GM23338 (cell line): ENCODE measurements around the gene AHDC1. TPM values are rescaled to one million over a fixed set of nuclear protein-coding genes. Genes with fewer than 3 reads are reported as not detected.

Source experiments
- ATAC-seq: fragments of 200-7000 bp; cut with Tn5 transposase; 3 replicates; pipeline ENCODE4 v1.9.1; 2020
- DNase-seq: peaks from one replicate; pipeline ENCODE4 v3.0.0-alpha.2; 2015; ENCODE audit warnings: low spot score
- H2AFZ ChIP-seq: fragments of 200-600 bp; sonication (generic); 2 replicates; pipeline ENCODE4 v1.8.0; 2016; ENCODE audit warnings: antibody characterized with exemption, mild to moderate bottlenecking, moderate library complexity
- H3F3A ChIP-seq: fragments of 200-600 bp; sonication (generic); replicated peaks from 2 replicates; pipeline ENCODE4 v1.8.0; 2017; ENCODE audit warnings: antibody characterized with exemption, mixed run types, low read depth
- H3K27ac ChIP-seq: fragments of 200-600 bp; sonication (generic); 2 replicates; pipeline ENCODE4 v1.6.1; 2016; ENCODE audit warnings: low read depth
- H3K27me3 ChIP-seq: fragments of 200-600 bp; sonication (generic); 2 replicates; pipeline ENCODE4 v1.8.0; 2016; ENCODE audit warnings: mild to moderate bottlenecking, mixed run types, moderate library complexity; ENCODE audit not compliant: insufficient read depth
- H3K36me3 ChIP-seq: fragments of 200-600 bp; sonication (generic); 2 replicates; pipeline ENCODE4 v1.8.0; 2016; ENCODE audit warnings: mild to moderate bottlenecking; ENCODE audit not compliant: insufficient read depth
- H3K4me1 ChIP-seq: fragments of 200-600 bp; sonication (generic); 2 replicates; pipeline ENCODE4 v1.8.0; 2016; ENCODE audit warnings: mild to moderate bottlenecking, moderate library complexity; ENCODE audit not compliant: insufficient read depth
- H3K4me2 ChIP-seq: fragments of 200-600 bp; sonication (generic); 2 replicates; pipeline ENCODE4 v1.7.1; 2017; ENCODE audit warnings: mixed run types
- H3K4me3 ChIP-seq: fragments of 200-600 bp; sonication (generic); 2 replicates; pipeline ENCODE4 v1.6.1; 2016; ENCODE audit warnings: mixed run types
- H3K79me2 ChIP-seq: fragments of 200-600 bp; sonication (generic); replicated peaks from 2 replicates; pipeline ENCODE4 v1.8.0; 2017; ENCODE audit warnings: mild to moderate bottlenecking; ENCODE audit not compliant: insufficient read depth
- H3K9me2 ChIP-seq: fragments of 200-600 bp; sonication (generic); 2 replicates; pipeline ENCODE4 v1.8.0; 2017; ENCODE audit not compliant: insufficient read depth
- H4K20me1 ChIP-seq: fragments of 200-600 bp; sonication (generic); replicated peaks from 2 replicates; pipeline ENCODE4 v1.8.0; 2017; ENCODE audit warnings: mild to moderate bottlenecking; ENCODE audit not compliant: insufficient read depth
- H3K27ac Mint-ChIP-seq: 2 replicates; pipeline ENCODE4 v1.8.0; 2020; ENCODE audit warnings: inconsistent platforms, mild to moderate bottlenecking, moderate library complexity, mixed read lengths
- H3K27me3 Mint-ChIP-seq: 3 replicates; pipeline ENCODE4 v1.8.0; 2022; ENCODE audit warnings: low read depth, mild to moderate bottlenecking, moderate library complexity, mixed read lengths, inconsistent platforms; ENCODE audit not compliant: insufficient read depth, poor library complexity
- H3K36me3 Mint-ChIP-seq: 3 replicates; pipeline ENCODE4 v1.8.0; 2021; ENCODE audit warnings: low read depth, mild to moderate bottlenecking, inconsistent platforms, moderate library complexity, mixed read lengths
- H3K4me1 Mint-ChIP-seq: 3 replicates; pipeline ENCODE4 v1.8.0; 2020; ENCODE audit warnings: mild to moderate bottlenecking, inconsistent platforms, mixed read lengths
- H3K4me3 Mint-ChIP-seq: 3 replicates; pipeline ENCODE4 v1.8.0; 2021; ENCODE audit warnings: moderate library complexity, mild to moderate bottlenecking, inconsistent platforms, mixed read lengths
- H3K9me3 Mint-ChIP-seq: 3 replicates; pipeline ENCODE4 v1.8.0; 2020; ENCODE audit warnings: moderate library complexity, mild to moderate bottlenecking, inconsistent platforms, mixed read lengths
- CREB1 ChIP-seq: fragments of 250-450 bp; sonication (Bioruptor Pico); IDR thresholded peaks from 2 replicates; pipeline ENCODE4 v1.5.0; 2020; ENCODE audit warnings: low read depth, mild to moderate bottlenecking, moderate library complexity
- EZH2 ChIP-seq: fragments of 200-600 bp; sonication (generic); IDR thresholded peaks from one replicate; pipeline ENCODE4 v1.8.0; 2017; ENCODE audit warnings: antibody characterized with exemption, mild to moderate bottlenecking, low read depth; ENCODE audit not compliant: unreplicated experiment
- EZH2phosphoT487 ChIP-seq: fragments of 200-600 bp; sonication (generic); IDR thresholded peaks from one replicate; pipeline ENCODE4 v1.8.1; 2018; ENCODE audit warnings: antibody characterized with exemption; ENCODE audit not compliant: unreplicated experiment
- JUNB ChIP-seq: IDR thresholded peaks from one replicate; pipeline ENCODE4 v1.6.1; 2016; ENCODE audit warnings: antibody characterized with exemption; ENCODE audit not compliant: unreplicated experiment
- POLR2AphosphoS5 ChIP-seq: IDR thresholded peaks from 2 replicates; pipeline ENCODE4 v1.6.1; 2016; ENCODE audit warnings: antibody characterized with exemption, low read depth
- REST ChIP-seq: IDR thresholded peaks from one replicate; pipeline ENCODE4 v1.6.1; 2018; ENCODE audit warnings: antibody characterized with exemption; ENCODE audit not compliant: unreplicated experiment
- ZNF114 ChIP-seq: fragments of 250-450 bp; sonication (Bioruptor Pico); IDR thresholded peaks from 2 replicates; pipeline ENCODE4 v1.5.0; 2020; ENCODE audit warnings: mild to moderate bottlenecking, moderate library complexity
- ZNF331 ChIP-seq: fragments of 250-450 bp; sonication (Bioruptor Pico); IDR thresholded peaks from 2 replicates; pipeline ENCODE4 v1.5.0; 2020; ENCODE audit warnings: low read depth, mild to moderate bottlenecking, moderate library complexity
- polyA plus RNA-seq: library from polyadenylated mRNA; unstranded; fragments of >200 nt; fragmentation: Nextera tagmentation; extraction: Ambion mirVana; gene quantifications from 2 replicates; pipeline ENCODE4 v1.2.1, GENCODE V29; 2016
- total RNA-seq: library from RNA; depleted of rRNA; stranded (reverse); fragments of >200 nt; shearing (Covaris generic); gene quantifications from 2 replicates; pipeline ENCODE4 v1.2.3, GENCODE V29; 2014
- TF ChIP-seq, protein P1 (sequence below): fragments of 250-450 bp; sonication (Bioruptor Pico); IDR thresholded peaks from 2 replicates; pipeline ENCODE4 v1.5.0; 2020; ENCODE audit warnings: mild to moderate bottlenecking, moderate library complexity

The AHDC1 gene
- total and polyA plus RNA-seq, 2 experiments from 2014 or later = 8.3 to 22.2 TPM

DNA sequence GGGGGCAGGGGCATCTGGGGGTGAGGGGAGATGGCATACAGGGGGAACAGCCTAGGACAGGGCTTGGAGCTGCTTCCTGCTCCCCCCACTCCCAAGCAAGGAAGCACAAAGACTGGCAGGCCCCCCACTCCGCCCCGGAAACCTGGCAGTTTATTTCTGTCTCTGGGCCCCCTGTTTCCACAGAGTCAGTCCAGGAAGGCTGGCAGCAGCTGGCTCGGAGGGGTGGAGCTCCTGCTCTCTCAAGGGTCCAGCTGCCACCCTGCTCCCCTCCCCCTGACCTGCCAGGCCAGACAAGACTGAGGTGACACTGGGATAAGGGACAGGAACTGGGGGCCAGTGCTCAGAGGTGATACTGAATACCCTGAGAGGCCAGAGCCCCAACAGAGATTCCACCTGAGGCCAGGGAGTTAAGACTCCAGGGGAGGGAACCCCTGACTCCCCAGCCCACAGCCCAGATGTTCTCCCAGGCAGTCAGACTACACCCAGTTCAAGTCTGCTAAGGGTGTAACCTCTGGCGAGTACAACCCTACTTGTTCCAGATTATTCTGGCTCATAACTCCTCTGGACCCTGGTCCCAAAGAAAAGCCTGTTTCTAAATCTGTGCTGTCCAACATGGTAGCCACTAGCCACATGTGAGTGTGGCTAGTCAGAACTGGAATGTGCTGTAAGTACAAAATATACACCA, 26.3 kb downstream of the AHDC1 start:
- Histone ChIP-seq H3K27me3 (no peaks in the 10 kb centered on the region), H3K27ac (no peak overlapping the region), H3K79me2 (peaks cover 34% of the 10 kb centered on the region), H3K4me1 (peaks cover 22% of the 10 kb centered on the region), H3K36me3 (no peaks in the 10 kb centered on the region), H3F3A (peaks cover 35% of the 10 kb centered on the region), H3K4me2 (no peak overlapping the region), H2AFZ (no peak overlapping the region), H3K9me2 (no peaks in the 10 kb centered on the region), H3K4me3 (no peak overlapping the region), H4K20me1 (peaks cover 8% of the 10 kb centered on the region; the same call in 1 of the 2 replicates)
- TF ChIP-seq EZH2phosphoT487 (no peak), JUNB (no peak), CREB1 (CRISPR knock-in tag) (no peak), ZNF114 (CRISPR knock-in tag) (no peak), REST (no peak), EZH2 (no peak)
- Mint-ChIP-seq H3K27me3 (peaks cover 10% of the 10 kb centered on the region), H3K9me3 (no peaks in the 10 kb centered on the region; the same call in 2 of the 3 replicates), H3K4me3 (no peak overlapping the region), H3K27ac (no peak overlapping the region), H3K36me3 (no peaks in the 10 kb centered on the region; the same call in 2 of the 3 replicates), H3K4me1 (peaks cover 37% of the 10 kb centered on the region)
- no peak for ATAC-seq
- DNase-seq = no peak

GRCh38 chr1:27576806-27577227, 27.1 kb downstream of the AHDC1 start:
- H3K4me1 Mint-ChIP-seq = peaks cover 43% of the 10 kb centered on the region
- TF ChIP-seq CREB1 (CRISPR knock-in tag) (no peak), ZNF114 (CRISPR knock-in tag) (no peak), EZH2 (no peak), POLR2AphosphoS5 (no peak), ZNF331 (CRISPR knock-in tag) (no peak)
- TF ChIP-seq, protein P1, sequence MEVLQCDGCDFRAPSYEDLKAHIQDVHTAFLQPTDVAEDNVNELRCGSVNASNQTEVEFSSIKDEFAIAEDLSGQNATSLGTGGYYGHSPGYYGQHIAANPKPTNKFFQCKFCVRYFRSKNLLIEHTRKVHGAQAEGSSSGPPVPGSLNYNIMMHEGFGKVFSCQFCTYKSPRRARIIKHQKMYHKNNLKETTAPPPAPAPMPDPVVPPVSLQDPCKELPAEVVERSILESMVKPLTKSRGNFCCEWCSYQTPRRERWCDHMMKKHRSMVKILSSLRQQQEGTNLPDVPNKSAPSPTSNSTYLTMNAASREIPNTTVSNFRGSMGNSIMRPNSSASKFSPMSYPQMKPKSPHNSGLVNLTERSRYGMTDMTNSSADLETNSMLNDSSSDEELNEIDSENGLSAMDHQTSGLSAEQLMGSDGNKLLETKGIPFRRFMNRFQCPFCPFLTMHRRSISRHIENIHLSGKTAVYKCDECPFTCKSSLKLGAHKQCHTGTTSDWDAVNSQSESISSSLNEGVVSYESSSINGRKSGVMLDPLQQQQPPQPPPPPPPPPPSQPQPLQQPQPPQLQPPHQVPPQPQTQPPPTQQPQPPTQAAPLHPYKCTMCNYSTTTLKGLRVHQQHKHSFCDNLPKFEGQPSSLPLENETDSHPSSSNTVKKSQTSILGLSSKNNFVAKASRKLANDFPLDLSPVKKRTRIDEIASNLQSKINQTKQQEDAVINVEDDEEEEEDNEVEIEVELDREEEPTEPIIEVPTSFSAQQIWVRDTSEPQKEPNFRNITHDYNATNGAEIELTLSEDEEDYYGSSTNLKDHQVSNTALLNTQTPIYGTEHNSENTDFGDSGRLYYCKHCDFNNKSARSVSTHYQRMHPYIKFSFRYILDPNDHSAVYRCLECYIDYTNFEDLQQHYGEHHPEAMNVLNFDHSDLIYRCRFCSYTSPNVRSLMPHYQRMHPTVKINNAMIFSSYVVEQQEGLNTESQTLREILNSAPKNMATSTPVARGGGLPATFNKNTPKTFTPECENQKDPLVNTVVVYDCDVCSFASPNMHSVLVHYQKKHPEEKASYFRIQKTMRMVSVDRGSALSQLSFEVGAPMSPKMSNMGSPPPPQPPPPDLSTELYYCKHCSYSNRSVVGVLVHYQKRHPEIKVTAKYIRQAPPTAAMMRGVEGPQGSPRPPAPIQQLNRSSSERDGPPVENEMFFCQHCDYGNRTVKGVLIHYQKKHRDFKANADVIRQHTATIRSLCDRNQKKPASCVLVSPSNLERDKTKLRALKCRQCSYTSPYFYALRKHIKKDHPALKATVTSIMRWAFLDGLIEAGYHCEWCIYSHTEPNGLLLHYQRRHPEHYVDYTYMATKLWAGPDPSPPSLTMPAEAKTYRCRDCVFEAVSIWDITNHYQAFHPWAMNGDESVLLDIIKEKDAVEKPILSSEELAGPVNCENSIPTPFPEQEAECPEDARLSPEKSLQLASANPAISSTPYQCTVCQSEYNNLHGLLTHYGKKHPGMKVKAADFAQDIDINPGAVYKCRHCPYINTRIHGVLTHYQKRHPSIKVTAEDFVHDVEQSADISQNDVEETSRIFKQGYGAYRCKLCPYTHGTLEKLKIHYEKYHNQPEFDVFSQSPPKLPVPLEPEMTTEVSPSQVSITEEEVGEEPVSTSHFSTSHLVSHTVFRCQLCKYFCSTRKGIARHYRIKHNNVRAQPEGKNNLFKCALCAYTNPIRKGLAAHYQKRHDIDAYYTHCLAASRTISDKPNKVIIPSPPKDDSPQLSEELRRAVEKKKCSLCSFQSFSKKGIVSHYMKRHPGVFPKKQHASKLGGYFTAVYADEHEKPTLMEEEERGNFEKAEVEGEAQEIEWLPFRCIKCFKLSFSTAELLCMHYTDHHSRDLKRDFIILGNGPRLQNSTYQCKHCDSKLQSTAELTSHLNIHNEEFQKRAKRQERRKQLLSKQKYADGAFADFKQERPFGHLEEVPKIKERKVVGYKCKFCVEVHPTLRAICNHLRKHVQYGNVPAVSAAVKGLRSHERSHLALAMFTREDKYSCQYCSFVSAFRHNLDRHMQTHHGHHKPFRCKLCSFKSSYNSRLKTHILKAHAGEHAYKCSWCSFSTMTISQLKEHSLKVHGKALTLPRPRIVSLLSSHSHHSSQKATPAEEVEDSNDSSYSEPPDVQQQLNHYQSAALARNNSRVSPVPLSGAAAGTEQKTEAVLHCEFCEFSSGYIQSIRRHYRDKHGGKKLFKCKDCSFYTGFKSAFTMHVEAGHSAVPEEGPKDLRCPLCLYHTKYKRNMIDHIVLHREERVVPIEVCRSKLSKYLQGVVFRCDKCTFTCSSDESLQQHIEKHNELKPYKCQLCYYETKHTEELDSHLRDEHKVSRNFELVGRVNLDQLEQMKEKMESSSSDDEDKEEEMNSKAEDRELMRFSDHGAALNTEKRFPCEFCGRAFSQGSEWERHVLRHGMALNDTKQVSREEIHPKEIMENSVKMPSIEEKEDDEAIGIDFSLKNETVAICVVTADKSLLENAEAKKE (CRISPR knock-in tag) = no peak

More at GRCh38 chr1:27576806-27577227, 27.1 kb downstream of the AHDC1 start:
- no peak overlapping the region for H2AFZ ChIP-seq
- H3K36me3 ChIP-seq = no peaks in the 10 kb centered on the region
- H3K9me3 Mint-ChIP-seq = no peaks in the 10 kb centered on the region; the same call in 2 of the 3 replicates
- peaks cover 30% of the 10 kb centered on the region for H3K4me1 ChIP-seq
- no peak overlapping the region for H3K4me2 ChIP-seq
- H4K20me1 ChIP-seq = peaks cover 3% of the 10 kb centered on the region; the same call in 1 of the 2 replicates
- no peaks in the 10 kb centered on the region for H3K9me2 ChIP-seq
- H3K27me3 ChIP-seq = no peaks in the 10 kb centered on the region
- H3K36me3 Mint-ChIP-seq = no peaks in the 10 kb centered on the region; the same call in 2 of the 3 replicates
- H3F3A ChIP-seq = peaks cover 40% of the 10 kb centered on the region
- H3K4me3 Mint-ChIP-seq = peak overlapping the region; percentile 50; the same call in 2 of the 3 replicates
- no peak overlapping the region for H3K4me3 ChIP-seq
- DNase-seq = no peak
- ATAC-seq = no peak
- H3K27ac Mint-ChIP-seq = no peak overlapping the region
- H3K79me2 ChIP-seq = peaks cover 31% of the 10 kb centered on the region
- H3K27ac ChIP-seq = no peak overlapping the region
- peaks cover 9% of the 10 kb centered on the region for H3K27me3 Mint-ChIP-seq
